Cardiac fibroblast (primary cell): ENCODE measurements around the gene CERS4.
"Not testable (repeated sequence)": the region's sequence is repeated elsewhere in the genome, so short reads cannot be mapped to it uniquely, and the experiment has no call there.

Source experiments
- DNase-seq, 2 donors: peaks; one replicate each; pipeline versions ENCODE4 v3.0.0 to v3.0.0-alpha.2; 2010; ENCODE audit warnings: low read depth in 2 of 2
- H3K4me3 ChIP-seq, 2 donors: replicated peaks in 1 of 2; 1 replicate in 1 of 2; 2 replicates in 1 of 2; pipeline ENCODE4 v1.5.1; 2011; ENCODE audit warnings: low read depth in 2 of 2, low read length in 2 of 2, mild to moderate bottlenecking in 2 of 2, moderate library complexity in 1 of 2
- TF ChIP-seq, protein P1 (sequence below): IDR thresholded peaks from one replicate; pipeline ENCODE4 v1.5.1; 2011; ENCODE audit warnings: low read depth, mild to moderate bottlenecking, low read length, inconsistent platforms

The CERS4 gene

DNA sequence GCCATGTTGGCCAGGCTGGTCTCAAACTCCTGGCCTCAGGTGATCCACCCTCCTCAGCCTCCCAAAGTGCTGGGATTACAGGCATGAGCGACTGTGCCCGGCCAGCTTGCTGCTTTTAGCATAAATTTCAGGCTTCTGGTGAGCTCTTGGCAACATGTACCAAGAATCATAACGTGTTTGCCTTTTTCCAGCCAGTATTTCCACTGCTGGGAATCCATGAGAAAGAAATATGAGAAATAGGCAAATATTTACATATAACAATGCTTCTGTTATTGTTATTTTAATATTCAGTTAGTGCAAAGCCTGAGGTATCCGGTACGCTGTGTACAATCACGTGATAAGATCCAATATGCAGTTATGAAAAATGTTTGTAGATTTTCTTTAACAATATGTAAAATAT is 29.2 kb upstream of the CERS4 start:
- DNase-seq, result no peak
- no peak overlapping the region for H3K4me3 ChIP-seq
- TF ChIP-seq, protein P1, sequence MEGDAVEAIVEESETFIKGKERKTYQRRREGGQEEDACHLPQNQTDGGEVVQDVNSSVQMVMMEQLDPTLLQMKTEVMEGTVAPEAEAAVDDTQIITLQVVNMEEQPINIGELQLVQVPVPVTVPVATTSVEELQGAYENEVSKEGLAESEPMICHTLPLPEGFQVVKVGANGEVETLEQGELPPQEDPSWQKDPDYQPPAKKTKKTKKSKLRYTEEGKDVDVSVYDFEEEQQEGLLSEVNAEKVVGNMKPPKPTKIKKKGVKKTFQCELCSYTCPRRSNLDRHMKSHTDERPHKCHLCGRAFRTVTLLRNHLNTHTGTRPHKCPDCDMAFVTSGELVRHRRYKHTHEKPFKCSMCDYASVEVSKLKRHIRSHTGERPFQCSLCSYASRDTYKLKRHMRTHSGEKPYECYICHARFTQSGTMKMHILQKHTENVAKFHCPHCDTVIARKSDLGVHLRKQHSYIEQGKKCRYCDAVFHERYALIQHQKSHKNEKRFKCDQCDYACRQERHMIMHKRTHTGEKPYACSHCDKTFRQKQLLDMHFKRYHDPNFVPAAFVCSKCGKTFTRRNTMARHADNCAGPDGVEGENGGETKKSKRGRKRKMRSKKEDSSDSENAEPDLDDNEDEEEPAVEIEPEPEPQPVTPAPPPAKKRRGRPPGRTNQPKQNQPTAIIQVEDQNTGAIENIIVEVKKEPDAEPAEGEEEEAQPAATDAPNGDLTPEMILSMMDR, result no peak

DNA sequence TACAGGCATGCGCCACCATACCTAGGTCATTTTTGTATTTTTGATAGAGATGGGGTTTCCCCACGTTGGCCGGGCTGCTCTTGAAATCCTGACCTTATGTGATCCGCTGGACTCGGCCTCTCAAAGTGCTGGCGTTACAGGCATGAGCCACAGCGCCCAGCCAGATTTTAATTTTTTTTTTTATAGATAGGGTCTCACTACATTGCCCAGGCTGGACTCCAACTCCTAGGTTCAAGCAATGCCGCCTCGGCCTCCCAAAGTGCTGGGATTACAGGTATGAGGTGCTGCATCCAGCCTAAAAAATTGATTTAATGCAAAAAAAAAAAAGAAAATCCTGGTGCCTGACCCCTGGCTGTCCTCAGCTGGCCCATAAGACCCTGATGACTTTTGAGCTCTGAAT is 24.9 kb upstream of the CERS4 start:
- no peak for DNase-seq
- TF ChIP-seq, protein P1, result no peak
- no peak overlapping the region for H3K4me3 ChIP-seq

GRCh38 chr19:8185343-8186068 is 23.7 kb upstream of the CERS4 start:
- no peak overlapping the region for H3K4me3 ChIP-seq

GRCh38 chr19:8192221-8192820 is 16.8 kb upstream of the CERS4 start:
- no peak overlapping the region for H3K4me3 ChIP-seq
- no peak for DNase-seq
- TF ChIP-seq, protein P1, result no peak

More at GRCh38 chr19:8185343-8186068, 23.7 kb upstream of the CERS4 start:
- no peak for DNase-seq
- TF ChIP-seq, protein P1, result no peak

DNA sequence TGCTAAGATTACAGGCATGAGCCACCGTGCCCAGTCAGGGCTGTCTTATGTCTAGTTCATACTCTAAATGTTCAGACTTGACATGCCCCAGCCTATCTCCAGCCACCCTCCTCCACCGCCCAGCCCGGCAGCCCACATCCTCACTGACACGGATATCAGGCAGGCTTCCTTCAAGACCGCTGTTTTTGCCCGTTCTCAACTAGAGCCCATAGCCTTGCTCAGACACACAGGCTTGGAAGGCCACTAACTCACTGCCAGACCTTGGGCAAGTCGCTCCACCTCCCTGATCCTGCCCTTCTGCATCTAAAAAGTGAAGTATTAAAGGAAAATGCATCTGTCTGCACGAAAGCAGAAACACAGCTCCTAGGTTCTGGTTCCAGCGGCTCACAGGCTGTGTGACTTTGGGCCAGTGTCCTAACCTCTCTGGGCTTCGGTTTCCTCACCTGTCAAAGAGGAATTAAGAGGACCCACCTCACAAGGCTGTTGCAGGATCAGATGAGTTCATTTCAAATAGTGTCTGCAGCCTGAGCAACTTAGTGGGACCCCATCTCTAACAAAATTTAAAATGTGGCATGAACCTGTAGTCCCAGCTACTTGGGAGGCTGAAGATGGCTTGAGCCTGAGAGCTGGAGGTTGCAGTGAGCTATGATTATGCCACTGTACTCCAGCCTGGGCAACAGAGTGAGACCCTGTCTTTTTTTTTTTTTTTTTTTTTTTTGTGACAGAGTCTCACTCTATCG is 14.5 kb upstream of the CERS4 start:
- TF ChIP-seq, protein P1, result no peak
- no peak overlapping the region for H3K4me3 ChIP-seq
- DNase-seq, result no peak

DNA sequence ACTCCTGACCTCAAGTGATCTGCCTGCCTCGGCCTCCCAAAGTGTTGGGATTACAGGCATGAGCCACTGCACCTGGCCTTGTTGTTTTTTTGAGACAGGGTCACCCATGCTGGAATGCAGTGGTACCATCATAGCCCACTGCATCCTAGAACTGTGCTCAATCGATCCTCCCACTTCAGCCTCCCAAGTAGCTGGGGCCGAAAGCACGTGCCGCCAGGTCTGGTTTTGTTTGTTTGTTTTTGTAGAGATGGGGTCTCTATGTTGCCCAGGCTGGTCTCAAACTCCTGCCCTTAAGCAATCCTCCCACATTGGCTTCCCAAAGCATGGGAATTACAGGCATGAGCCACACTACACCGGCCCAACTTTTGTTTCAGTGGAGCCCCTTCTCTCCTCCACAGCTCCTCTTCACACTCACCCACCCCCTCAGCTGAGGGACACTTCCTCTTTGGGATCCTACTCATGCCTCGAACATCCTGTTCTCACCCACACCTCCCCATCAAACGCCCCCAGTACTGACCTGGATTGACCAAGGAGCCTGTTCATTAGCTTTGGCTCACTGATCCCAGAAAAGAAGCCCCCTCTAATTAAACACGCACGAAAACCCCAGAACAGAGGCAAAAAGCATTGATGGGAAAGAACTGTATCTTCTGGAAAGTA is 12.8 kb upstream of the CERS4 start:
- TF ChIP-seq, protein P1, result no peak
- no peak for DNase-seq
- H3K4me3 ChIP-seq, result no peak overlapping the region

GRCh38 chr19:8203288-8204120 is 5.7 kb upstream of the CERS4 start:
- DNase-seq, H3K4me3 ChIP-seq: not testable (repeated sequence)
